ENCODE results near the gene DTX3.

GRCh38 chr12:57585156-57585555 lies 19.5 kb upstream of the DTX3 start:
- TF ChIP-seq CTCF (IDR thresholded peaks at IDR 0.05) (no peak), EZH2 (IDR thresholded peaks at IDR 0.05) (no peak), EZH2phosphoT487 (IDR thresholded peaks at IDR 0.05) (no peak)
